ENCODE results near the gene DCBLD2.

DNA sequence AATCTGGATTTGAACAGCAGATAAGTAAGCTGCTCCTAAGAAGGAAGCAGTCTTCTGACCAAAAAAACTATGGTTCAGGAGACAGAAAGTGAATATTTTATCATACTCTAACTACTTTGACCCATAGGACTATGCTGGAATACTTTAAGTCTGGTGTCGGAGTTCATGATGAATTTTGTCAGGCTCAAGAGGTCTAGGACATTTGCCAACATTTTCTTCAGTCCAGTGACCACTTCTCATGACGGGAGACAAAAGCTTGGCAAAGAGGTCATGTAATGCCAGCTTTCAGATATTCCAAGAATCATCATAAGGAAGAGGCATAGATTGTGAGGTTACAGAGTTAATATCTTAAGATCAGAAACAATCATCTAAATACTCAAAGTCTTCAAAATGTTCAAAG lies 20.5 kb upstream of the DCBLD2 start:
- TF ChIP-seq, protein P1, sequence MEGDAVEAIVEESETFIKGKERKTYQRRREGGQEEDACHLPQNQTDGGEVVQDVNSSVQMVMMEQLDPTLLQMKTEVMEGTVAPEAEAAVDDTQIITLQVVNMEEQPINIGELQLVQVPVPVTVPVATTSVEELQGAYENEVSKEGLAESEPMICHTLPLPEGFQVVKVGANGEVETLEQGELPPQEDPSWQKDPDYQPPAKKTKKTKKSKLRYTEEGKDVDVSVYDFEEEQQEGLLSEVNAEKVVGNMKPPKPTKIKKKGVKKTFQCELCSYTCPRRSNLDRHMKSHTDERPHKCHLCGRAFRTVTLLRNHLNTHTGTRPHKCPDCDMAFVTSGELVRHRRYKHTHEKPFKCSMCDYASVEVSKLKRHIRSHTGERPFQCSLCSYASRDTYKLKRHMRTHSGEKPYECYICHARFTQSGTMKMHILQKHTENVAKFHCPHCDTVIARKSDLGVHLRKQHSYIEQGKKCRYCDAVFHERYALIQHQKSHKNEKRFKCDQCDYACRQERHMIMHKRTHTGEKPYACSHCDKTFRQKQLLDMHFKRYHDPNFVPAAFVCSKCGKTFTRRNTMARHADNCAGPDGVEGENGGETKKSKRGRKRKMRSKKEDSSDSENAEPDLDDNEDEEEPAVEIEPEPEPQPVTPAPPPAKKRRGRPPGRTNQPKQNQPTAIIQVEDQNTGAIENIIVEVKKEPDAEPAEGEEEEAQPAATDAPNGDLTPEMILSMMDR (conservative IDR thresholded peaks at IDR 0.05) = no peak
- TF ChIP-seq EZH2 (IDR thresholded peaks at IDR 0.05; ENCODE audit: low read depth) = no peak
